ENCODE measurements around the gene ABHD16B.

DNA sequence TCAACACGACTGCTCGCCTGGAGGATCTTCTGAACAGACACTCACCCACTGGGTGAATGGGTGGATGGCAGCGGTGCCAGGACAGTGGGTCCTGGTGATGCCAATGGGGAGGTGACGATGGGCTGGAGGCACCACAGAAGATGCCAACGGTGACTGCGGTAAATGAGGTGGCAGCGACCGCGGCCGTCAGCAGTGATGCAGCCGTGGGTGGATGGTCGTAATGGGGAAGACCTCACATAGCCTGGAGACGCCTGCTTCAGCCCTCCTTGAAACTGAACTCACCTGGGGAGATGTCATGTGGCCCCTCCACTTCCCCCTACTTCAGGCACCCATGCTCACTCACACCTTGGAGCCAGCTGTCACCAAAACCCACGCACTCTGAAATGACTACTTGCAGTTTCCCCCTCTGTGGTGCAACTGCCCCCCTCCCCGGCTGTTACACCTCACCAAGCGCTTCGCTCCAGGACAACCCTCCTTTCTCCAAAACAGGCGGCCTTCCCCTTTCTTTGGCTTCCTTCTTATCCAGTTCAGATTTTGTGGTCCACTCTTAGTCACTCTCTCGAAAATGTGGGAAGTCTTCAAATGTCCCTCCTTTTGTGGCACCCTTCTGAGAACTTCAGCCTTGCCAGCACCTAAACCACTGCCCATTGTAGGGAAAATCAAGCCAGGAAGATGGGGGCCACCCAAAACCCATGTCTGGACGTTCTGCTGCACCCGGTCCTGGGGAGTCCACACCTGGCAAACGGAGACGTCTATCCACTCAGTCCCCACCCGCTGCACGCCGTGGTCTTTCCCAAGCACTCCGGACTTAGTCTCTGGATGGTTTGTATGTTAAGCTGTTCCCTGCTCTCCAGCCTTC lies 10.4 kb upstream of the ABHD16B start:
- TF ChIP-seq, protein P1, sequence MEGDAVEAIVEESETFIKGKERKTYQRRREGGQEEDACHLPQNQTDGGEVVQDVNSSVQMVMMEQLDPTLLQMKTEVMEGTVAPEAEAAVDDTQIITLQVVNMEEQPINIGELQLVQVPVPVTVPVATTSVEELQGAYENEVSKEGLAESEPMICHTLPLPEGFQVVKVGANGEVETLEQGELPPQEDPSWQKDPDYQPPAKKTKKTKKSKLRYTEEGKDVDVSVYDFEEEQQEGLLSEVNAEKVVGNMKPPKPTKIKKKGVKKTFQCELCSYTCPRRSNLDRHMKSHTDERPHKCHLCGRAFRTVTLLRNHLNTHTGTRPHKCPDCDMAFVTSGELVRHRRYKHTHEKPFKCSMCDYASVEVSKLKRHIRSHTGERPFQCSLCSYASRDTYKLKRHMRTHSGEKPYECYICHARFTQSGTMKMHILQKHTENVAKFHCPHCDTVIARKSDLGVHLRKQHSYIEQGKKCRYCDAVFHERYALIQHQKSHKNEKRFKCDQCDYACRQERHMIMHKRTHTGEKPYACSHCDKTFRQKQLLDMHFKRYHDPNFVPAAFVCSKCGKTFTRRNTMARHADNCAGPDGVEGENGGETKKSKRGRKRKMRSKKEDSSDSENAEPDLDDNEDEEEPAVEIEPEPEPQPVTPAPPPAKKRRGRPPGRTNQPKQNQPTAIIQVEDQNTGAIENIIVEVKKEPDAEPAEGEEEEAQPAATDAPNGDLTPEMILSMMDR (conservative IDR thresholded peaks at IDR 0.05; ENCODE audit: low read depth in 2 of 2), result no peak
- TF ChIP-seq POLR2AphosphoS5 (IDR thresholded peaks at IDR 0.05; ENCODE audit: low read depth) (no peak), JUNB (IDR thresholded peaks at IDR 0.05; ENCODE audit: unreplicated experiment) (no peak), ZNF114 (CRISPR knock-in tag; IDR thresholded peaks at IDR 0.05) (no peak), EZH2phosphoT487 (IDR thresholded peaks at IDR 0.05; ENCODE audit: unreplicated experiment) (no peak), EZH2 (IDR thresholded peaks at IDR 0.05; ENCODE audit: low read depth, unreplicated experiment) (no peak), CREB1 (CRISPR knock-in tag; IDR thresholded peaks at IDR 0.05; ENCODE audit: low read depth) (no peak), ZNF331 (CRISPR knock-in tag; IDR thresholded peaks at IDR 0.05; ENCODE audit: low read depth) (no peak), STAT1 (IDR thresholded peaks at IDR 0.05; ENCODE audit: unreplicated experiment) (no peak), NANOG (IDR thresholded peaks at IDR 0.05; ENCODE audit: borderline replicate concordance) (no peak)
- TF ChIP-seq, protein P2, sequence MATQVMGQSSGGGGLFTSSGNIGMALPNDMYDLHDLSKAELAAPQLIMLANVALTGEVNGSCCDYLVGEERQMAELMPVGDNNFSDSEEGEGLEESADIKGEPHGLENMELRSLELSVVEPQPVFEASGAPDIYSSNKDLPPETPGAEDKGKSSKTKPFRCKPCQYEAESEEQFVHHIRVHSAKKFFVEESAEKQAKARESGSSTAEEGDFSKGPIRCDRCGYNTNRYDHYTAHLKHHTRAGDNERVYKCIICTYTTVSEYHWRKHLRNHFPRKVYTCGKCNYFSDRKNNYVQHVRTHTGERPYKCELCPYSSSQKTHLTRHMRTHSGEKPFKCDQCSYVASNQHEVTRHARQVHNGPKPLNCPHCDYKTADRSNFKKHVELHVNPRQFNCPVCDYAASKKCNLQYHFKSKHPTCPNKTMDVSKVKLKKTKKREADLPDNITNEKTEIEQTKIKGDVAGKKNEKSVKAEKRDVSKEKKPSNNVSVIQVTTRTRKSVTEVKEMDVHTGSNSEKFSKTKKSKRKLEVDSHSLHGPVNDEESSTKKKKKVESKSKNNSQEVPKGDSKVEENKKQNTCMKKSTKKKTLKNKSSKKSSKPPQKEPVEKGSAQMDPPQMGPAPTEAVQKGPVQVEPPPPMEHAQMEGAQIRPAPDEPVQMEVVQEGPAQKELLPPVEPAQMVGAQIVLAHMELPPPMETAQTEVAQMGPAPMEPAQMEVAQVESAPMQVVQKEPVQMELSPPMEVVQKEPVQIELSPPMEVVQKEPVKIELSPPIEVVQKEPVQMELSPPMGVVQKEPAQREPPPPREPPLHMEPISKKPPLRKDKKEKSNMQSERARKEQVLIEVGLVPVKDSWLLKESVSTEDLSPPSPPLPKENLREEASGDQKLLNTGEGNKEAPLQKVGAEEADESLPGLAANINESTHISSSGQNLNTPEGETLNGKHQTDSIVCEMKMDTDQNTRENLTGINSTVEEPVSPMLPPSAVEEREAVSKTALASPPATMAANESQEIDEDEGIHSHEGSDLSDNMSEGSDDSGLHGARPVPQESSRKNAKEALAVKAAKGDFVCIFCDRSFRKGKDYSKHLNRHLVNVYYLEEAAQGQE (IDR thresholded peaks at IDR 0.05; ENCODE audit: unreplicated experiment), result no peak
- TF ChIP-seq, protein P3, sequence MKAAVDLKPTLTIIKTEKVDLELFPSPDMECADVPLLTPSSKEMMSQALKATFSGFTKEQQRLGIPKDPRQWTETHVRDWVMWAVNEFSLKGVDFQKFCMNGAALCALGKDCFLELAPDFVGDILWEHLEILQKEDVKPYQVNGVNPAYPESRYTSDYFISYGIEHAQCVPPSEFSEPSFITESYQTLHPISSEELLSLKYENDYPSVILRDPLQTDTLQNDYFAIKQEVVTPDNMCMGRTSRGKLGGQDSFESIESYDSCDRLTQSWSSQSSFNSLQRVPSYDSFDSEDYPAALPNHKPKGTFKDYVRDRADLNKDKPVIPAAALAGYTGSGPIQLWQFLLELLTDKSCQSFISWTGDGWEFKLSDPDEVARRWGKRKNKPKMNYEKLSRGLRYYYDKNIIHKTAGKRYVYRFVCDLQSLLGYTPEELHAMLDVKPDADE (IDR thresholded peaks at IDR 0.05), result no peak
- TF ChIP-seq, protein P4, sequence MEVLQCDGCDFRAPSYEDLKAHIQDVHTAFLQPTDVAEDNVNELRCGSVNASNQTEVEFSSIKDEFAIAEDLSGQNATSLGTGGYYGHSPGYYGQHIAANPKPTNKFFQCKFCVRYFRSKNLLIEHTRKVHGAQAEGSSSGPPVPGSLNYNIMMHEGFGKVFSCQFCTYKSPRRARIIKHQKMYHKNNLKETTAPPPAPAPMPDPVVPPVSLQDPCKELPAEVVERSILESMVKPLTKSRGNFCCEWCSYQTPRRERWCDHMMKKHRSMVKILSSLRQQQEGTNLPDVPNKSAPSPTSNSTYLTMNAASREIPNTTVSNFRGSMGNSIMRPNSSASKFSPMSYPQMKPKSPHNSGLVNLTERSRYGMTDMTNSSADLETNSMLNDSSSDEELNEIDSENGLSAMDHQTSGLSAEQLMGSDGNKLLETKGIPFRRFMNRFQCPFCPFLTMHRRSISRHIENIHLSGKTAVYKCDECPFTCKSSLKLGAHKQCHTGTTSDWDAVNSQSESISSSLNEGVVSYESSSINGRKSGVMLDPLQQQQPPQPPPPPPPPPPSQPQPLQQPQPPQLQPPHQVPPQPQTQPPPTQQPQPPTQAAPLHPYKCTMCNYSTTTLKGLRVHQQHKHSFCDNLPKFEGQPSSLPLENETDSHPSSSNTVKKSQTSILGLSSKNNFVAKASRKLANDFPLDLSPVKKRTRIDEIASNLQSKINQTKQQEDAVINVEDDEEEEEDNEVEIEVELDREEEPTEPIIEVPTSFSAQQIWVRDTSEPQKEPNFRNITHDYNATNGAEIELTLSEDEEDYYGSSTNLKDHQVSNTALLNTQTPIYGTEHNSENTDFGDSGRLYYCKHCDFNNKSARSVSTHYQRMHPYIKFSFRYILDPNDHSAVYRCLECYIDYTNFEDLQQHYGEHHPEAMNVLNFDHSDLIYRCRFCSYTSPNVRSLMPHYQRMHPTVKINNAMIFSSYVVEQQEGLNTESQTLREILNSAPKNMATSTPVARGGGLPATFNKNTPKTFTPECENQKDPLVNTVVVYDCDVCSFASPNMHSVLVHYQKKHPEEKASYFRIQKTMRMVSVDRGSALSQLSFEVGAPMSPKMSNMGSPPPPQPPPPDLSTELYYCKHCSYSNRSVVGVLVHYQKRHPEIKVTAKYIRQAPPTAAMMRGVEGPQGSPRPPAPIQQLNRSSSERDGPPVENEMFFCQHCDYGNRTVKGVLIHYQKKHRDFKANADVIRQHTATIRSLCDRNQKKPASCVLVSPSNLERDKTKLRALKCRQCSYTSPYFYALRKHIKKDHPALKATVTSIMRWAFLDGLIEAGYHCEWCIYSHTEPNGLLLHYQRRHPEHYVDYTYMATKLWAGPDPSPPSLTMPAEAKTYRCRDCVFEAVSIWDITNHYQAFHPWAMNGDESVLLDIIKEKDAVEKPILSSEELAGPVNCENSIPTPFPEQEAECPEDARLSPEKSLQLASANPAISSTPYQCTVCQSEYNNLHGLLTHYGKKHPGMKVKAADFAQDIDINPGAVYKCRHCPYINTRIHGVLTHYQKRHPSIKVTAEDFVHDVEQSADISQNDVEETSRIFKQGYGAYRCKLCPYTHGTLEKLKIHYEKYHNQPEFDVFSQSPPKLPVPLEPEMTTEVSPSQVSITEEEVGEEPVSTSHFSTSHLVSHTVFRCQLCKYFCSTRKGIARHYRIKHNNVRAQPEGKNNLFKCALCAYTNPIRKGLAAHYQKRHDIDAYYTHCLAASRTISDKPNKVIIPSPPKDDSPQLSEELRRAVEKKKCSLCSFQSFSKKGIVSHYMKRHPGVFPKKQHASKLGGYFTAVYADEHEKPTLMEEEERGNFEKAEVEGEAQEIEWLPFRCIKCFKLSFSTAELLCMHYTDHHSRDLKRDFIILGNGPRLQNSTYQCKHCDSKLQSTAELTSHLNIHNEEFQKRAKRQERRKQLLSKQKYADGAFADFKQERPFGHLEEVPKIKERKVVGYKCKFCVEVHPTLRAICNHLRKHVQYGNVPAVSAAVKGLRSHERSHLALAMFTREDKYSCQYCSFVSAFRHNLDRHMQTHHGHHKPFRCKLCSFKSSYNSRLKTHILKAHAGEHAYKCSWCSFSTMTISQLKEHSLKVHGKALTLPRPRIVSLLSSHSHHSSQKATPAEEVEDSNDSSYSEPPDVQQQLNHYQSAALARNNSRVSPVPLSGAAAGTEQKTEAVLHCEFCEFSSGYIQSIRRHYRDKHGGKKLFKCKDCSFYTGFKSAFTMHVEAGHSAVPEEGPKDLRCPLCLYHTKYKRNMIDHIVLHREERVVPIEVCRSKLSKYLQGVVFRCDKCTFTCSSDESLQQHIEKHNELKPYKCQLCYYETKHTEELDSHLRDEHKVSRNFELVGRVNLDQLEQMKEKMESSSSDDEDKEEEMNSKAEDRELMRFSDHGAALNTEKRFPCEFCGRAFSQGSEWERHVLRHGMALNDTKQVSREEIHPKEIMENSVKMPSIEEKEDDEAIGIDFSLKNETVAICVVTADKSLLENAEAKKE (CRISPR knock-in tag; IDR thresholded peaks at IDR 0.05), result no peak
